ENCODE measurements around the gene SPG21.

SPG21 gene

GRCh38 chr15:64961013-64961412, 28.7 kb downstream of the SPG21 start:
- in situ Hi-C loops (cut with HindIII; ENCODE audit: low sequenced_read_pairs), result no loop called here
- no peak overlapping the region for H3K4me3 ChIP-seq (ENCODE audit: low read depth, low read length)
- DNase-seq (ENCODE audit: low read depth, low spot score), result no peak
- TF ChIP-seq CTCF (IDR thresholded peaks at IDR 0.05; ENCODE audit: low read depth, low read length), result no peak

GRCh38 chr15:64960153-64960552, 29.6 kb downstream of the SPG21 start:
- H3K4me3 ChIP-seq (ENCODE audit: low read depth, low read length), result no peak overlapping the region
- in situ Hi-C loops (cut with HindIII; ENCODE audit: low sequenced_read_pairs), result no loop called here
- no peak for DNase-seq (ENCODE audit: low read depth, low spot score)
- no peak for TF ChIP-seq CTCF (IDR thresholded peaks at IDR 0.05; ENCODE audit: low read depth, low read length)

DNA sequence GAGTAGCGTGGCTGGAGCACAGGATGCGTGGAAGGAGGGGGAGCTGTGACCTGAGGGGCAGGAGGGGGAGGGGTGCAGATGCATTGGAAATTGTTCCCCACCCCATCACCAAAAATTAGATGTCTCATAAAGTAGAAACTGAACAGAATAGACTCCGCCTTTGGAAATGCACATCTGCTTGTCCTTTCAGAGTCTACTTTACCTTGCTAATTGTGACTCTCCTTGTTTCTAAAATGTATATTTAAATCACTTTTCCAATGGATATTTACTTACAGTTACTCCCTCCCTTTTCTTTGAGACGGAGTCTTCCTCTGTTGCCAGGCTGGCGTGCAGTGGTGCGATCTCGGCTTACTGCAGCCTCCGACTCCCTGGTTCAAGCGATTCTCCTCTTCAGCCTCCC, 30.6 kb downstream of the SPG21 start:
- no peak overlapping the region for H3K4me3 ChIP-seq (ENCODE audit: low read depth, low read length)
- in situ Hi-C loops (cut with HindIII; ENCODE audit: low sequenced_read_pairs), result no loop called here
- TF ChIP-seq CTCF (IDR thresholded peaks at IDR 0.05; ENCODE audit: low read depth, low read length), result no peak
- no peak for DNase-seq (ENCODE audit: low read depth, low spot score)

- no peak for TF ChIP-seq CTCF (IDR thresholded peaks at IDR 0.05; ENCODE audit: low read depth, low read length)
- in situ Hi-C loops (cut with HindIII; ENCODE audit: low sequenced_read_pairs), result no loop called here
- DNase-seq (ENCODE audit: low read depth, low spot score), result no peak
- H3K4me3 ChIP-seq (ENCODE audit: low read depth, low read length), result no peak overlapping the region
Observed at GRCh38 chr15:64954395-64954794, 35.3 kb downstream of the SPG21 start.

DNA sequence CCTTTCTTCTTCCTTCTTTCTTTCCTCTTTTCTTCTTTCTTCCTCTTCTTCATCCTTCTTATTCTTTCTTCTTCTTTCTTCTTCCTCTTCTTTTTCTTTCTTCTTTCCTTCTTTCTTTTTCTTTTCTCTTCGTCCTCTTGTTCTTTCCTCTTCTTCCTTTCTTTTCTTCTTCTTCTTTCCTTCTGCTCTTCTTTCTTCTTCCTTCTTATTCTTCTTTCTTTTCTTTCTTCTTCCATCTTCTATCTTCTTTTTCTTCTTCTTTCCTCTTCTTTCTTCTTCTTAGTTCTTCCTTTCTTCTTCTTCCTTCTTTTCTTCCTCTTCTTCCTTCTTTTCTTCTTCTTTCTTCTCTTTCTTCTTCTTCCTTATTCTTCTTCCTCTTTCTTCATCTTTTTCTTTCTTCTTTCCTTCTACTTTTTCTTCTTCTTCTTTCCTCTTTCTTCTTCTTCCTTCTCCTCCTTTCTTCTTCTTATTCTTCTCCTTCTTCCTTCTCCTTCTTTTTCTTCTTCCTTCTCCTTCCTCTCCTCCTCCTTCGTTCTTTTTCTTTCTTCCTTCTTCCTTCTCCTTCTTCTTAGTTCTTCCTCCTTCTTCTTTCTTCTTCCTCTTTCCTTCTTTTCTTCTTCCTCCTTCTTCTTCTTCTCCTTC, 37.8 kb downstream of the SPG21 start:
- no peak for TF ChIP-seq CTCF (IDR thresholded peaks at IDR 0.05; ENCODE audit: low read depth, low read length)
- in situ Hi-C loops (cut with HindIII; ENCODE audit: low sequenced_read_pairs), result no loop called here

DNA sequence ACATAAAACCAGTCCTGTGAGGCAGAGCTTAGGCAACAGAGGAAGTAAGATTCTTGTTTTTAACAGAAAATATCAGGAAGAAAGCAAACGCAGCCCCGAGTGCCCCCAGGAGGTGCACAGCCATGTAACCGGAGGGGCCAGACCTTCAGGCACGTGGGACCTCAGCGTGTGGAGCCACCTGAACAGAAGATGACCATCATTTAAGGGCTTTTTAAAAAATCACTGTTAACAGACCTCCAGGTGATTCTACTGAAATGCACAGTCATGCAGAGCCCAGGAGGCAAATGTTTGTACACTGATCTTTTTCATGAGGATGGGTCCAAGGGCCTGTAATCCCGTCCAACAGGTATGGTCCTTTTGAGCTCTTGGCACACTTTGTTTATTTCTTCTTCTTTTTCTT, 38.8 kb downstream of the SPG21 start:
- DNase-seq (ENCODE audit: low read depth, low spot score), result no peak
- in situ Hi-C loops (cut with HindIII; ENCODE audit: low sequenced_read_pairs), result no loop called here

More for the DNA sequence above, 37.8 kb downstream of the SPG21 start:
- no peak for DNase-seq (ENCODE audit: low read depth, low spot score)
- no peak overlapping the region for H3K4me3 ChIP-seq (ENCODE audit: low read depth, low read length)

More for the DNA sequence above, 38.8 kb downstream of the SPG21 start:
- no peak overlapping the region for H3K4me3 ChIP-seq (ENCODE audit: low read depth, low read length)
- no peak for TF ChIP-seq CTCF (IDR thresholded peaks at IDR 0.05; ENCODE audit: low read depth, low read length)
